AG10803 (cell line): ENCODE data around the gene CFAP99.

Experiments
- DNase-seq: peaks from one replicate; pipeline ENCODE4 v3.0.0; 2010; ENCODE audit warnings: low read depth
- H3K4me3 ChIP-seq: 2 replicates; pipeline ENCODE4 v1.5.1; 2011; ENCODE audit warnings: mild to moderate bottlenecking, low read length, control low read depth
- TF ChIP-seq, protein P1 (sequence below): conservative IDR thresholded peaks from 2 replicates; pipeline ENCODE4 v1.5.1; 2011; ENCODE audit warnings: mild to moderate bottlenecking, low read length, control low read depth, inconsistent platforms

Gene CFAP99

GRCh38 chr4:2386717-2387116 is 32.0 kb upstream of the CFAP99 start:
- DNase-seq: no peak
- TF ChIP-seq, protein P1, sequence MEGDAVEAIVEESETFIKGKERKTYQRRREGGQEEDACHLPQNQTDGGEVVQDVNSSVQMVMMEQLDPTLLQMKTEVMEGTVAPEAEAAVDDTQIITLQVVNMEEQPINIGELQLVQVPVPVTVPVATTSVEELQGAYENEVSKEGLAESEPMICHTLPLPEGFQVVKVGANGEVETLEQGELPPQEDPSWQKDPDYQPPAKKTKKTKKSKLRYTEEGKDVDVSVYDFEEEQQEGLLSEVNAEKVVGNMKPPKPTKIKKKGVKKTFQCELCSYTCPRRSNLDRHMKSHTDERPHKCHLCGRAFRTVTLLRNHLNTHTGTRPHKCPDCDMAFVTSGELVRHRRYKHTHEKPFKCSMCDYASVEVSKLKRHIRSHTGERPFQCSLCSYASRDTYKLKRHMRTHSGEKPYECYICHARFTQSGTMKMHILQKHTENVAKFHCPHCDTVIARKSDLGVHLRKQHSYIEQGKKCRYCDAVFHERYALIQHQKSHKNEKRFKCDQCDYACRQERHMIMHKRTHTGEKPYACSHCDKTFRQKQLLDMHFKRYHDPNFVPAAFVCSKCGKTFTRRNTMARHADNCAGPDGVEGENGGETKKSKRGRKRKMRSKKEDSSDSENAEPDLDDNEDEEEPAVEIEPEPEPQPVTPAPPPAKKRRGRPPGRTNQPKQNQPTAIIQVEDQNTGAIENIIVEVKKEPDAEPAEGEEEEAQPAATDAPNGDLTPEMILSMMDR: no peak
- H3K4me3 ChIP-seq: no peak overlapping the region

GRCh38 chr4:2387218-2387617 is 31.5 kb upstream of the CFAP99 start:
- no peak for DNase-seq
- no peak overlapping the region for H3K4me3 ChIP-seq
- TF ChIP-seq, protein P1: no peak

- DNase-seq: no peak
- TF ChIP-seq, protein P1: no peak
- H3K4me3 ChIP-seq: no peak overlapping the region
Measured at GRCh38 chr4:2387829-2388228, 30.9 kb upstream of the CFAP99 start.

- H3K4me3 ChIP-seq: no peak overlapping the region
- TF ChIP-seq, protein P1: no peak
Measured at GRCh38 chr4:2388429-2389182, 30.1 kb upstream of the CFAP99 start.

GRCh38 chr4:2389691-2390090 is 29.1 kb upstream of the CFAP99 start:
- TF ChIP-seq, protein P1: no peak
- no peak overlapping the region for H3K4me3 ChIP-seq
- no peak for DNase-seq

More at GRCh38 chr4:2388429-2389182, 30.1 kb upstream of the CFAP99 start:
- DNase-seq: peak; percentile 29

- H3K4me3 ChIP-seq: no peak overlapping the region
- TF ChIP-seq, protein P1: no peak
- DNase-seq: no peak
Measured at GRCh38 chr4:2390146-2390545, 28.6 kb upstream of the CFAP99 start.

GRCh38 chr4:2390784-2391421 is 27.9 kb upstream of the CFAP99 start:
- TF ChIP-seq, protein P1: no peak
- no peak for DNase-seq
- H3K4me3 ChIP-seq: no peak overlapping the region
